Activated CD8-positive, alpha-beta T cell treated with anti-CD3 and anti-CD28 coated beads, Interleukin-2, amount 10 ng/mL, durations not matched to agents 7 days and 5 days (primary cell): Measurements from ENCODE around the gene ABCB11. TPM values are rescaled to one million over a fixed set of nuclear protein-coding genes. Genes with fewer than 3 reads are reported as not detected.
A peak's percentile ranks its signal among the peaks of the same experiment; 100 is the strongest.

Experiments
- ATAC-seq: fragments of 150-1000 bp; cut with Tn5 transposase; one replicate; pipeline ENCODE4 v1.10.0; 2021; ENCODE audit warnings: moderate library complexity
- CTCF ChIA-PET: fragments of 350-600 bp; sonication (Branson Sonifier 250); formaldehyde crosslinking; loops from one replicate; lab custom pipeline; 2021; ENCODE audit warnings: antibody characterized with exemption; lab: Charles Lee
- POLR2A ChIA-PET: fragments of 350-600 bp; sonication (Branson Sonifier 250); formaldehyde crosslinking; loops from one replicate; lab custom pipeline; 2021; ENCODE audit warnings: antibody characterized with exemption; lab: Charles Lee
- DNase-seq: peaks from one replicate; pipeline ENCODE4 v3.0.0-alpha.2; 2020
- H3K27ac Mint-ChIP-seq: one replicate; pipeline ENCODE4 v1.8.0; 2021; ENCODE audit warnings: mild to moderate bottlenecking, mixed read lengths
- H3K27me3 Mint-ChIP-seq: one replicate; pipeline ENCODE4 v1.8.0; 2021; ENCODE audit warnings: low read depth, mixed read lengths
- H3K36me3 Mint-ChIP-seq: one replicate; pipeline ENCODE4 v1.8.0; 2021; ENCODE audit warnings: low read depth, mixed read lengths
- H3K4me1 Mint-ChIP-seq: one replicate; pipeline ENCODE4 v1.8.0; 2021; ENCODE audit warnings: low read depth, mixed read lengths
- H3K4me3 Mint-ChIP-seq: one replicate; pipeline ENCODE4 v1.8.0; 2021; ENCODE audit warnings: mild to moderate bottlenecking, mixed read lengths
- H3K9me3 Mint-ChIP-seq: one replicate; pipeline ENCODE4 v1.8.0; 2022; ENCODE audit warnings: mixed read lengths; ENCODE audit not compliant: insufficient read depth
- total RNA-seq, 2 experiments: library from RNA; stranded (reverse); gene quantifications; one replicate each; pipeline ENCODE4 v1.2.3, GENCODE V29; 2021

Gene ABCB11
- total RNA-seq, 2 experiments from 2014 or later: 0.03 TPM; not detected in 1

- no peak for DNase-seq
- Mint-ChIP-seq H3K4me1 (peaks cover 17% of the 10 kb centered on the region), H3K27me3 (peaks cover 23% of the 10 kb centered on the region), H3K36me3 (peaks cover 9% of the 10 kb centered on the region), H3K9me3 (peaks cover 5% of the 10 kb centered on the region), H3K4me3 (no peak overlapping the region), H3K27ac (no peak overlapping the region)
- no peak for ATAC-seq
- ChIA-PET POLR2A (no interaction called here), CTCF (interaction anchor here (0.9 to 1.1 kb wide), 2 partner anchors 10 to 569 kb away, joined by 3 to 5 read pairs; no protein-coding TSS in a partner anchor)
Observed at GRCh38 chr2:168915441-168916330, 115.4 kb downstream of the ABCB11 start.

DNA sequence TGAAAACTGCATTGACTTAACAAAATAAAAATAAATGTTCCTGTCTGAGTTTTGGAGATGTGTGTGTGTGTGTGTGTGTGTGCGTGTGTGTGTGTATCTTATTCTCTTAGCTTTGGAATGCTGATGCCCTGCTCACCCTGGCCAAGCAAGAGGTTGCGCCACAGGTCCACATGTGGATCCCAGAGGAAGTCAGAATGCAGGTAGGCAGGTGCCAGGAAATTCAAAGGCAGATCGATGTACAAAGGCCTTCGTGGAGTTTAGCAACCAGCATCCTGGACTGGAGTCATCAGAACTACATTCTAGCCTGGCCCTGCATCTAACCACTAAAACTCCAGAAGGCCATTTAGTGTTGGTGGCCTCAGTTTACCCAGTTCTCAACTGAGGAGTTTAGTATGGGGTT, 117.6 kb downstream of the ABCB11 start:
- ChIA-PET POLR2A (no interaction called here), CTCF (no interaction called here)
- Mint-ChIP-seq H3K4me1 (peaks cover 17% of the 10 kb centered on the region), H3K4me3 (no peak overlapping the region), H3K27ac (no peak overlapping the region), H3K36me3 (peaks cover 9% of the 10 kb centered on the region), H3K9me3 (peaks cover 5% of the 10 kb centered on the region), H3K27me3 (peaks cover 26% of the 10 kb centered on the region)
- DNase-seq (no peak), ATAC-seq (no peak)

DNA sequence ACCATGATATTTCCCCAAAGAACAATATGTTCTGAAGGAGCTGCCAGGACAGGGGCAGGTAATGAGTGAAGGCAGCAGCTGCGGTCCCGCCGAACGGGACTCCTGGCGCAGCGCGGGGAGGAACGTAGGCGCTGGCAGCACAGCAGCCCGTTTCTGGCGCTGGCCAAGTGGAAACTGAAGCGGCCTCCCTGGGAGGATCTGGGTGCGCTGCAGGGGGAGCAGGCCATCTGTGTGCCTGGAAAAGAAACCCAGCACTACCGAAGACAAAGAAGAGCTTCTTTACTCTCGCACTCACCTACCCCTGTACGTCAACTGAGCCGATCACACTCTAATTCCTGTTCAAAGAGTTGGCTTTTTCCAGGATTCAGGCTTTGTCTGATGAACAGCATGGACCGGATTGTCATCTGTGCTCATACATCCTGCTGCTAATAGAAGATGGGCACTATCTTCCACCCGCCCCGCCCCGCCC, 118.2 kb downstream of the ABCB11 start:
- H3K4me3 Mint-ChIP-seq: peak overlapping the region; percentile 23
- H3K9me3 Mint-ChIP-seq: peaks cover 5% of the 10 kb centered on the region
- CTCF ChIA-PET: no interaction called here

GRCh38 chr2:168912466-168912865, 118.7 kb downstream of the ABCB11 start:
- ATAC-seq (no peak), DNase-seq (no peak)
- Mint-ChIP-seq H3K36me3 (peaks cover 9% of the 10 kb centered on the region), H3K9me3 (peaks cover 5% of the 10 kb centered on the region), H3K27ac (no peak overlapping the region), H3K4me3 (peak overlapping the region; percentile 23), H3K27me3 (peaks cover 31% of the 10 kb centered on the region), H3K4me1 (peaks cover 17% of the 10 kb centered on the region)
- CTCF ChIA-PET: no interaction called here
- POLR2A ChIA-PET: no interaction called here

More for the DNA sequence above, 118.2 kb downstream of the ABCB11 start:
- peaks cover 26% of the 10 kb centered on the region for H3K27me3 Mint-ChIP-seq
- no peak overlapping the region for H3K27ac Mint-ChIP-seq
- POLR2A ChIA-PET: no interaction called here
- DNase-seq: no peak
- H3K4me1 Mint-ChIP-seq: peaks cover 17% of the 10 kb centered on the region
- H3K36me3 Mint-ChIP-seq: peaks cover 9% of the 10 kb centered on the region
- ATAC-seq: peak; percentile 42

- Mint-ChIP-seq H3K4me1 (peaks cover 6% of the 10 kb centered on the region), H3K9me3 (peaks cover 5% of the 10 kb centered on the region), H3K36me3 (peaks cover 4% of the 10 kb centered on the region), H3K4me3 (no peak overlapping the region), H3K27me3 (peaks cover 42% of the 10 kb centered on the region), H3K27ac (no peak overlapping the region)
- CTCF ChIA-PET: no interaction called here
- DNase-seq (no peak), ATAC-seq (no peak)
- POLR2A ChIA-PET: interaction anchor here (0.6 kb wide), 1 partner anchor 472 kb away, joined by 3 read pairs; no protein-coding TSS in a partner anchor
Observed at GRCh38 chr2:168910330-168910729, 120.8 kb downstream of the ABCB11 start.

GRCh38 chr2:168907940-168908662, 123.0 kb downstream of the ABCB11 start:
- ChIA-PET CTCF (no interaction called here), POLR2A (no interaction called here)
- no peak overlapping the region for H3K27ac Mint-ChIP-seq
- peaks cover 43% of the 10 kb centered on the region for H3K27me3 Mint-ChIP-seq
- no peaks in the 10 kb centered on the region for H3K36me3 Mint-ChIP-seq
- ATAC-seq: no peak
- H3K9me3 Mint-ChIP-seq: no peaks in the 10 kb centered on the region
- H3K4me1 Mint-ChIP-seq: peaks cover 5% of the 10 kb centered on the region
- DNase-seq: no peak
- no peak overlapping the region for H3K4me3 Mint-ChIP-seq

DNA sequence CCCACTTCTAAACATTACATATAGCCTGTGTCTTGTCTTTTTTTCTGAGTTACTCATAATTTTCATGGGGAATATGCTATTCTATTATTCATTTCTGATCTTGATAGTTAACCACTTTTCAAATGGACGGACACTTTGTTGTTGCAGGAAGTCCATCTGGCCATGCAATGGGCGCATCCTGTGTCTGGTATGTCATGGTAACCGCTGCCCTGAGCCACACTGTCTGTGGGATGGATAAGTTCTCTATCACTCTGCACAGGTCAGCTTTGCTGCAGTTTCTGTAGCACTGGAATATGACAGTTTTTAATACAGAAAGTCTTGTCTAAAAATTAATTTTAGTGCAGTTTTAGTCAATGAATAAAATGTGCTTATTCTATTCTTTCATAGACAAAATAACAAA, 126.8 kb downstream of the ABCB11 start:
- ATAC-seq (no peak), DNase-seq (no peak)
- CTCF ChIA-PET: interaction anchor here (0.9 kb wide), 1 partner anchor 130 kb away, joined by 3 read pairs; no protein-coding TSS in a partner anchor
- no peak overlapping the region for H3K27ac Mint-ChIP-seq
- POLR2A ChIA-PET: no interaction called here
- no peaks in the 10 kb centered on the region for H3K9me3 Mint-ChIP-seq
- H3K4me1 Mint-ChIP-seq: no peaks in the 10 kb centered on the region
- no peaks in the 10 kb centered on the region for H3K36me3 Mint-ChIP-seq
- H3K4me3 Mint-ChIP-seq: no peak overlapping the region
- H3K27me3 Mint-ChIP-seq: peaks cover 40% of the 10 kb centered on the region

- Mint-ChIP-seq H3K4me3 (no peak overlapping the region), H3K27me3 (peaks cover 43% of the 10 kb centered on the region), H3K4me1 (no peaks in the 10 kb centered on the region), H3K36me3 (no peaks in the 10 kb centered on the region), H3K9me3 (no peaks in the 10 kb centered on the region), H3K27ac (no peak overlapping the region)
- DNase-seq (no peak), ATAC-seq (no peak)
- POLR2A ChIA-PET: no interaction called here
- CTCF ChIA-PET: no interaction called here
Observed at GRCh38 chr2:168903888-168904287, 127.2 kb downstream of the ABCB11 start.

- no peak within 1 kb of the TSS for H3K4me3 Mint-ChIP-seq
- POLR2A ChIA-PET: no interaction called here
- no peaks in the 10 kb centered on the region for H3K4me1 Mint-ChIP-seq
- peaks cover 35% of the 10 kb centered on the region for H3K27me3 Mint-ChIP-seq
- H3K36me3 Mint-ChIP-seq: no peaks in the 10 kb centered on the region
- no peak for ATAC-seq
- no peak for DNase-seq
- no peaks in the 10 kb centered on the region for H3K9me3 Mint-ChIP-seq
- CTCF ChIA-PET: no interaction called here
- no peak within 1 kb of the TSS for H3K27ac Mint-ChIP-seq
Observed at GRCh38 chr2:168901003-168901402, 130.1 kb downstream of the ABCB11 start, which contains the start of gene G6PC2. Gene G6PC2 (plus strand): TSS chr2:168901291. CDS start chr2:168901332, 41 bp downstream.

- no peaks in the 10 kb centered on the region for H3K4me1 Mint-ChIP-seq
- DNase-seq (no peak), ATAC-seq (no peak)
- no peaks in the 10 kb centered on the region for H3K9me3 Mint-ChIP-seq
- H3K4me3 Mint-ChIP-seq: no peak overlapping the region
- ChIA-PET POLR2A (no interaction called here), CTCF (interaction anchor here (0.6 to 1.1 kb wide), 2 partner anchors 22 to 53 kb away, joined by 3 read pairs; no protein-coding TSS in a partner anchor)
- peaks cover 42% of the 10 kb centered on the region for H3K27me3 Mint-ChIP-seq
- no peaks in the 10 kb centered on the region for H3K36me3 Mint-ChIP-seq
- no peak overlapping the region for H3K27ac Mint-ChIP-seq
Observed at GRCh38 chr2:168897449-168897848, 133.7 kb downstream of the ABCB11 start.

GRCh38 chr2:168896783-168897182, 134.3 kb downstream of the ABCB11 start:
- no peaks in the 10 kb centered on the region for H3K4me1 Mint-ChIP-seq
- CTCF ChIA-PET: interaction anchor here (0.6 to 1.1 kb wide), 2 partner anchors 23 to 54 kb away, joined by 3 read pairs; no protein-coding TSS in a partner anchor
- H3K27me3 Mint-ChIP-seq: peaks cover 46% of the 10 kb centered on the region
- H3K36me3 Mint-ChIP-seq: no peaks in the 10 kb centered on the region
- no peaks in the 10 kb centered on the region for H3K9me3 Mint-ChIP-seq
- H3K4me3 Mint-ChIP-seq: no peak overlapping the region
- DNase-seq: no peak
- POLR2A ChIA-PET: no interaction called here
- ATAC-seq: no peak
- no peak overlapping the region for H3K27ac Mint-ChIP-seq
